ENCODE data around the gene ZNF618. TPM values are rescaled to one million over a fixed set of nuclear protein-coding genes. Genes with fewer than 3 reads are reported as not detected.

Gene ZNF618
- polyA plus RNA-seq, 3 donors: 0.53 to 1.9 (median 0.78) TPM

DNA sequence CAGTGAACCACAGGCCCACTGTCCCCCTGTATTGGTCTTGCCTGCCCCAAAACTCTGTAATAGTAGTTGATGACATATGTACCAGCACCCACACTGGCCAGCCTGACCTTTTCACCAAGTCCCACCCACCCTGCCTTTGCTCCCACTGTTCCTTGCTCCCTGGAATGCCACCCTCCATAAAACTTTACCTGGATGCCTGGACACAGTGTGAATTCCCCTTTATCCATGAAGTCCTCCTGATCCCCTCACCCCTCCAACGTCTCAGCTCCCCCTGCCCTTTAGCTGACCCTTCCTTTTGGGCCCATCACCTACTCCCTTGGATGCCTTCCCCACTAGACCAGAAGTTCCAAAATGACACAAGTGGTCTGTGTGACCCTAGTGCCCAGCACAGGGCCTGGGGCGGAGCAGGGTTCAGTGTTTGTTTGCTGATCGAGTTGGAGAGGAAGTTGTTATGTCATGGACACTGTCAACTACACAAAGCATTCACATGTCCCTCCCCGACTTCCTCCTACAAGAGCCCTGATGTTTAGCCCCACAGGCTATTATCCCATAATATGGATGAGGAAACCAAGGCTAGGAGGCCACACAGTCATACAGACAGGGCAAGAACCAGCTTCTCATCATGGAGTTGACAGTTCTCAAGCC, 185.8 kb downstream of the ZNF618 start:
- no peak overlapping the region for H3K27ac Mint-ChIP-seq
- Histone ChIP-seq H3K27ac (ENCODE audit: low read depth in 1 of 2, low read length in 2 of 2) (no peak overlapping the region), H3K9ac (ENCODE audit: insufficient read depth, low read length, poor library complexity, severe bottlenecking) (no peak overlapping the region), H3K27me3 (ENCODE audit: control insufficient read depth in 2 of 2, insufficient read depth in 2 of 2, low read length in 2 of 2) (peaks cover 0 to 3% of the 10 kb centered on the region in 2 donors), H3K9me3 (replicated peaks in 1 of 2; ENCODE audit: control insufficient read depth in 1 of 2, insufficient read depth in 1 of 2, low read length in 2 of 2) (no peaks in the 10 kb centered on the region), H3K36me3 (replicated peaks in 1 of 2; ENCODE audit: control insufficient read depth in 1 of 2, insufficient read depth in 2 of 2, low read length in 2 of 2) (no peaks in the 10 kb centered on the region), H2AFZ (ENCODE audit: insufficient read depth, low read depth, low read length, poor library complexity, severe bottlenecking) (no peak overlapping the region), H3K4me3 (replicated peaks in 1 of 3; ENCODE audit: low read depth in 2 of 3, low read length in 3 of 3) (no peak overlapping the region), H4K20me1 (ENCODE audit: insufficient read depth, low read length) (no peaks in the 10 kb centered on the region), H3K79me2 (ENCODE audit: insufficient read depth, low read length) (no peaks in the 10 kb centered on the region), H3K4me1 (ENCODE audit: control insufficient read depth in 1 of 2, insufficient read depth in 2 of 2, low read length in 2 of 2) (no peaks in the 10 kb centered on the region), H3K4me2 (replicated peaks; ENCODE audit: extremely low read depth, low read length, poor library complexity, severe bottlenecking) (no peak overlapping the region)
- peaks cover 3% of the 10 kb centered on the region for H3K4me1 Mint-ChIP-seq
- WGBS (ENCODE audit: insufficient coverage): 67% methylated on average over 1 of the region's 4 CpGs
- no peak for TF ChIP-seq CTCF (IDR thresholded peaks at IDR 0.05)
- H3K9me3 Mint-ChIP-seq: no peaks in the 10 kb centered on the region
- peaks cover 5 to 20% (median 6%) of the 10 kb centered on the region in 3 donors for H3K27me3 Mint-ChIP-seq (ENCODE audit: low read depth in 3 of 3)
- no peaks in the 10 kb centered on the region for H3K36me3 Mint-ChIP-seq
- H3K4me3 Mint-ChIP-seq: no peak overlapping the region
- intact Hi-C loops (cut with micrococcal nuclease): no loop called here
- peak in 1 of 3 donors; percentile 3 for DNase-seq

DNA sequence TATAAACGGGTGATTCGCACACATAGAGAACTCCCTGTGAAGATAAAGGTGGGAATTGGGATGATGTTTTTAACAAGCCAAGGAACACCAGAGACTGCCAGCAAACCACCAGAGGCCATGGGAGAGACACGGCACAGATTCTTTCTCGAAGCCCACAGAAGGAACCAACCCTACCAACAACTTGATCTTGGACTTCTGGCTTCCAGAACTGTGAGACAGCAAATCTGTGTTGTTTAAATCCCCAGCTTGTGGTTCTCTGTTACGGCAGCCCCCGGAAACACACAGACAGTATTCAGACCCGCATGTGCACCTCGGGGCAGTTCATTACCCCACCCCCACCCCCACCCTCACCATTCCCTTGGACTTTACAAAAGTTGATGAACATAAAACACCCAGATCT, 189.2 kb downstream of the ZNF618 start:
- Histone ChIP-seq H3K4me3 (replicated peaks in 1 of 3; ENCODE audit: low read depth in 2 of 3, low read length in 3 of 3) (no peak overlapping the region), H4K20me1 (ENCODE audit: insufficient read depth, low read length) (no peaks in the 10 kb centered on the region), H3K27ac (ENCODE audit: low read depth in 1 of 2, low read length in 2 of 2) (no peak overlapping the region), H3K9me3 (replicated peaks in 1 of 2; ENCODE audit: control insufficient read depth in 1 of 2, insufficient read depth in 1 of 2, low read length in 2 of 2) (no peaks in the 10 kb centered on the region), H3K4me1 (ENCODE audit: control insufficient read depth in 1 of 2, insufficient read depth in 2 of 2, low read length in 2 of 2) (no peaks in the 10 kb centered on the region), H3K36me3 (replicated peaks in 1 of 2; ENCODE audit: control insufficient read depth in 1 of 2, insufficient read depth in 2 of 2, low read length in 2 of 2) (no peaks in the 10 kb centered on the region), H3K9ac (ENCODE audit: insufficient read depth, low read length, poor library complexity, severe bottlenecking) (no peak overlapping the region), H2AFZ (ENCODE audit: insufficient read depth, low read depth, low read length, poor library complexity, severe bottlenecking) (no peak overlapping the region), H3K79me2 (ENCODE audit: insufficient read depth, low read length) (no peaks in the 10 kb centered on the region), H3K4me2 (replicated peaks; ENCODE audit: extremely low read depth, low read length, poor library complexity, severe bottlenecking) (no peak overlapping the region), H3K27me3 (ENCODE audit: control insufficient read depth in 2 of 2, insufficient read depth in 2 of 2, low read length in 2 of 2) (peaks cover 0 to 3% of the 10 kb centered on the region in 2 donors)
- H3K36me3 Mint-ChIP-seq: no peaks in the 10 kb centered on the region
- TF ChIP-seq CTCF (IDR thresholded peaks at IDR 0.05): no peak
- DNase-seq: no peak
- no CpG with 5 or more reads among the region's 8 CpGs for WGBS (ENCODE audit: insufficient coverage)
- H3K27ac Mint-ChIP-seq: no peak overlapping the region
- H3K9me3 Mint-ChIP-seq: no peaks in the 10 kb centered on the region
- peaks cover 3% of the 10 kb centered on the region for H3K4me1 Mint-ChIP-seq
- H3K27me3 Mint-ChIP-seq (ENCODE audit: low read depth in 3 of 3): peaks cover 5 to 26% (median 9%) of the 10 kb centered on the region in 3 donors
- H3K4me3 Mint-ChIP-seq: no peak overlapping the region
- intact Hi-C loops (cut with micrococcal nuclease): no loop called here

All from CD14-positive monocyte (primary cell).